Activated CD8-positive, alpha-beta memory T cell treated with anti-CD3 and anti-CD28 coated beads for 36 hours (primary cell): Measurements from ENCODE around the gene SLC39A11. TPM values are rescaled to one million over a fixed set of nuclear protein-coding genes. Genes with fewer than 3 reads are reported as not detected.
"Not testable (repeated sequence)": the region's sequence is repeated elsewhere in the genome, so short reads cannot be mapped to it uniquely, and the experiment has no call there.

Source experiments
- CTCF ChIA-PET: fragments of 350-600 bp; sonication (Branson Sonifier 250); formaldehyde crosslinking; loops from one replicate; lab custom pipeline; 2021; ENCODE audit warnings: antibody characterized with exemption; lab: Charles Lee
- POLR2A ChIA-PET: fragments of 350-600 bp; sonication (Branson Sonifier 250); formaldehyde crosslinking; loops from one replicate; lab custom pipeline; 2021; ENCODE audit warnings: antibody characterized with exemption; lab: Charles Lee
- total RNA-seq, 2 experiments: library from RNA; stranded (reverse); gene quantifications; one replicate each; pipeline ENCODE4 v1.2.3, GENCODE V29; 2021

SLC39A11 gene
- total RNA-seq, 2 experiments from 2014 or later = 16.1 to 17.2 TPM

DNA sequence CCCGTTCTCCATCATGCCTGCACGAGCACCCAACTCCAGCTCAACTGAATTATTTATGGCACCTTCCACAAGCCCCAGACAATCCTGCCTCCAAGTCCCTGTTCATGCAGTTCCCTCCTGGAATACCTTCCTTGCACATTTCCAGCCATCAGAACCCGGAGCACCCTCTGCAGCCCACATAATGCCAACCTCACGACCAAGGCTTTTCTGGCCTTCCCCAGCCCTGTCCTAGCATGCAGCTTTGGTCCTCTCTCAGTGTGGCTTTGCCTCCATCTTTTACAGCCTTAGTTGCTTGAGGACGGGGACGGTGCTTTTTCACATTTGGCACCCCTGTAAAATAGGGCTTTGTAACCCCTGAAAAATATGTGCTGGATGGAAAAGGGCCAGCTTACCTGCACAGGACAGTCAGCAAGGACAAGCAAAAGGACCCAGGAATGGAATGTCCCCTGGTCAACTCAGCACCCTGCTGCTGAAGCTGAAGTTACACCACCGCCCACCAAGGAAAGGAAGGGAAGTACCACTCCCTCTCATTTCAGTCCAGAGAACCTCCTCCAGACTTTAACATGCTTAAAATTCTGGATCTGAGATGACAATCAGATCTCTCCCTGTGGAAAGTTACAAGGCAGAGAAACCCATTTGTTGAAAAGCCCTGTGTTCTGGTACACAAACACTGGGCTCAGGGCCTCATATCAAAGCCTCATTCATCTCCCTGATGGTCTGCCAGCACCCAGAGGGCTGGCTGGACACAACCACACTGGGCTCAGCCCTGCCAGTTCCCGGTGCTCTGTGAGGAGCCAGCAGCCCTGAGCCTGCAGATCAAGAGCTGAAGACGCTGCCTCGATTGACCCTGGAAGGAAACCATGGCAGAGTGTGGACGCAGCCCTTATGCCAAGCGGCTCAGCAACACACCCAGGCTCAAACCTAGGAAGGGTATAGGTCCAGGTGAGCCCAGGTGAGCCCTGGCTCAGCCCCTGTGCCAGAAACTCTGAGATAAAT, 2.9 kb downstream of the SLC39A11 start:
- POLR2A ChIA-PET = no interaction called here

DNA sequence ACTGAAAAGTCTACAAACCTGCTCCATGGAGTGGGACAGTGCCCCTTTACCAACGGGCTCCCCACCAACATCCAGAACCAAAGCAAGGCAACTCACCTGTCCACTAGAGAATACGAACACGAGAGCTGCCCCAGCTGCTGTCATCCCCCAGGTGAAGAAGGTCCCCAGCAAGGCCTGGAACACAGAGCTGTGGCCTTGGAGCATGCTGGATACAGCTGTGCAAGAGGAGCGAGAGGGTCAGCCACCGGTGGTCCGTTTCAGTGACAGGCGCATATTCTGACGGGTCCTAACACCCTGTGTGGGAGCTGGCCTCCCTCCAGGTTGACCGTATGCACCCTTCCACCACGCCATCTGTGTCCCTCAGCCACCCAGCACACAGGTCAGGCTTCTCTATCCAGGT, 3.9 kb downstream of the SLC39A11 start:
- ChIA-PET POLR2A (no interaction called here), CTCF (no interaction called here)

More for the DNA sequence above, 2.9 kb downstream of the SLC39A11 start:
- CTCF ChIA-PET = no interaction called here

DNA sequence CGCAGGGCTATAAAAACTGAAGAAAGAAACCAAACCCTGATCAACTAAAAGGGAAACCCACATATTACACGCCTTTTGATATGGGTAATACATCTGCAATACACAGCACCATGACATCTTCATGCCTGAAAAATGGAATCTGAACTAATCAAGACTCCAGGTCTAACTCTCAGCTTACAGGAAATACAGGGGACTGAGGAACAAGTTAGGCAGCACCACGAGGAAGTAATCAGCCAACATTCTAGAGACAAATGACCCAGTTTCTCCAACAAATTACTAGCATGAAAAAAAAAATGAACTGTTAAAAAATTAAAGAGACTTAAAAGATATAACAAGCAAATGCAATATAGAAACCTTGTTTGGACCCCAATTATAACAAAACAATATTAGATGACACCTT, 9.1 kb downstream of the SLC39A11 start:
- ChIA-PET POLR2A (no interaction called here), CTCF (no interaction called here)

- ChIA-PET CTCF (interaction anchor here (1.0 kb wide), 1 partner anchor 18 kb away, joined by 3 read pairs; no protein-coding TSS in a partner anchor), POLR2A (no interaction called here)
Observed at GRCh38 chr17:73074566-73074965, 17.9 kb downstream of the SLC39A11 start.

- POLR2A ChIA-PET = no interaction called here
- CTCF ChIA-PET = no interaction called here
Observed at GRCh38 chr17:73072219-73072962, 20.1 kb downstream of the SLC39A11 start.

DNA sequence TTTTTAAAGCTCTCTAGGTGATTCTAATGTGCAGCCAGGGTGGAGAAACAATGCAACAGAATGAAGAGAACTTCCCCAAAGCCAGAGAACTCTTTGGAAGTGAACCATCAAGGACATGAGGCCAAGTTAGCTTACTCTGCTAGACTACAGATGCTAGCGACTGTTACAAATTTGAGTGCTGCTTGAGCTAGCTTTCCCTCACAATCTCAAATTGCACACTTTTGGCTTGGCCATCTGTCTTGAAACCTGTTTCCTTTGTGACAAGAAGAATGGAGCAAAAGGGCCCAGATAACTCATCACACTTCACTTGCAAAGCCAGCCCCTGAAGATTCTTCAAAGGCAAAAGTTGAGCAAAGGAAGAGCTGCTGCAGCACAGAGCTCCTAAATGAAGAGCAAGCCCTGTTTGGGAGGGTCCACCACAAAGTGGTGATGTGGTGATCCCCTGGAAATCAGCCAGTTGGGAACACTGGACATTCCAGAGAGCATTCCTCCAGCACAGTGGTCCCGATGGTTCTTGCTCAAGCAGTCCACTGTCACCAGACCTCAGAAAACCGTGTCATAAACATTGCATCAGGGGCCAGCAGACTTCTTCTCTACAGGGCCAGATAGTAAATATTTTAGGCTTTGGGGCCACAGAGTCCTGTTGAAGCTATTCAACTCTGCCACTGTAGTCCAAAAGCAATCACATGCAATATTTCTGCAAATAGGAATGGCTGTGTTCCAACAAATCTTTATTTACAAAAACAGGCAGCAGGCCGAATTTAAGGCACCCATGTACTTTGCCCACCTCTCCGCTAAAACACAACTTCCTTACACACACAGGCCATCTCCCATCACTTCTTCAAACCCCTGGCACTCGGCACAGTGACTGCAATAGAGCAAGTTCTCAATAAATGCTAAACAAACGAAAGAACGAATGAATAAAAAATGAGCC, 21.2 kb downstream of the SLC39A11 start:
- CTCF ChIA-PET = no interaction called here
- POLR2A ChIA-PET = no interaction called here

GRCh38 chr17:73069841-73070240, 22.6 kb downstream of the SLC39A11 start:
- ChIA-PET POLR2A (no interaction called here), CTCF (no interaction called here)

DNA sequence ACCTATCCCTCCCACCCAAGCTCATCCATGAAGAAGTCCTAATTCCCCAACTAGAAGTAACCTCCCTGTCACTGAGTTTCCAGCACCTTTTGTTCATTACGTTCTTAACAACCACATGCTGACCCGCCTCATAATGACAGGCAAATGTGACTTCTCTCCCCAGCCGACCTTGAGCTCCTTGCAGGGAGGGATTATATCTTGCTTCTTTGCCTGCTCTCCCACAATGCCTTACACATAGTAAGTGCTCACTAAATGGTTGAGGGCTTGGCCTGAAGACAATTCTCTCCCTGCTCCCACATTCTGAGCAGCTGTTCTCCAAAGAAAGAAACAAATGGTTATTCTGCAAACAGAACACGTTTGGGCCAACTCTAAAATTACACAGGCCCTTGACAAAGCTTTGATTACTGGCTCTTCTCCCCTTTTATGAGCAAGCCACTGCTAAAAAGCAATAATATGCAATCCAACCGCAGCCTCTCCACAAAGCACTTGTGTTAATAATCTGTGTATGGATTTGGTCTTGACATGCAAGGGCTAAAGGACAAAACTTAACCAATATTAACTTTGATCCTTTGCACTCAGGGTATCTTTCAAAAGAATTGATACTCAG, 23.2 kb downstream of the SLC39A11 start:
- POLR2A ChIA-PET = no interaction called here
- CTCF ChIA-PET = no interaction called here

DNA sequence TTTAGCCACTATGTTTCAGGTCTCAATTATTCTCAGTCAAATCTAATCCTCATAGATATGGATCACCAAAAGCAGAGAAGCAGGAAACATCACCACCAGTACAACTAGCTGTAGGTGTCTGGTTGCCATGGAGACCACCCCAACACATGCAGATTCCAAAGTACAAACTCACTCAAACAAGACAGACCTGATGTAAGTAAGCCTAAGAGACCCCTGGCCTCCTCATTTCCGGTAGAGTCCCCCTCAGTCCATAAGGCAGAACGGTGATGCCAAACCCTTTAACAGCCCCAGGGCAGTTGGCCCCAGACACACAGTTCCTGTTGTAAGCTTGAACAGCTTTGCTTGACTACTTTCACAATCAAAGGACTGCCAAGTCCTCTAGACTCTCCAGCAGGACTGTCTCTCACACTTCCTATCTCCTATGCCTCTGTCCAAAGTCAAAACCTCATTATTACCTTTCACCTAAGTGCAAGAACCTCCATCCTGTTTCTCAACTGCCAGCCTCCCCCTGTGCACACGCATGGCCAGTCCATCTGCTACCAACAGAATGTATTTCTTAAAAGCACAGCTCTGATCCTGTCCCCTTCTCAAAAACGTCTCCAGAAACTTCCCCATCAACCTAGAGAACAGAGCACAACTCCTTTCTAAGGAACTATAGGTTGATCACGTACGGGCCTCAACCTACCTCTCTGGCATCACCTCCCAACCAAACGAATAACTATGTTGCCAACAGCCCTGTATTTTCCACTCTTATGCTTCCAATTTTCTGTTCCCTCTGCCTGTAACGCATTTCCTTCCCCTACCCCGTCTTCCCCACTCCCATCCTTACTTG, 23.9 kb downstream of the SLC39A11 start:
- ChIA-PET POLR2A (no interaction called here), CTCF (no interaction called here)

GRCh38 chr17:73067699-73068098, 24.8 kb downstream of the SLC39A11 start:
- CTCF ChIA-PET, POLR2A ChIA-PET: not testable (repeated sequence)

DNA sequence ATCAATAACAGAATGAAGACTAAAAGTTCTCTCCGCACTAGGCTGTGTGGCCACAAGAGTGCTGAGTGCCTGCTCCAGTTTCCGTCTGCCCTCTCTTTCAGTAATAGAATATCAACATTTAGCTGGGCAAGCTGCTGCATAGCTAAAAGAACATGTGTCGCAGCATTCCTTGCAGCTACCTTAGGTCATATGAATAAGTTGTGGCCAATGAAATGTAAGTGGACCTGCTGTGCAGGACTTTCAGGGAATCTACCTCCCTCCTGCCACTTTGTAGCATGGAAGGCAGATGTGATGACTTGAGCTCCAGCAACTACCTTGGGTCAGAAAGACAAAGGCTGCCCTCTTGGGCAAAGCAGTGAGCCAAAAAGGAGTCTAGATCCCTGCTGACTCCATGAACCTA, 25.4 kb downstream of the SLC39A11 start:
- ChIA-PET CTCF (no interaction called here), POLR2A (no interaction called here)

DNA sequence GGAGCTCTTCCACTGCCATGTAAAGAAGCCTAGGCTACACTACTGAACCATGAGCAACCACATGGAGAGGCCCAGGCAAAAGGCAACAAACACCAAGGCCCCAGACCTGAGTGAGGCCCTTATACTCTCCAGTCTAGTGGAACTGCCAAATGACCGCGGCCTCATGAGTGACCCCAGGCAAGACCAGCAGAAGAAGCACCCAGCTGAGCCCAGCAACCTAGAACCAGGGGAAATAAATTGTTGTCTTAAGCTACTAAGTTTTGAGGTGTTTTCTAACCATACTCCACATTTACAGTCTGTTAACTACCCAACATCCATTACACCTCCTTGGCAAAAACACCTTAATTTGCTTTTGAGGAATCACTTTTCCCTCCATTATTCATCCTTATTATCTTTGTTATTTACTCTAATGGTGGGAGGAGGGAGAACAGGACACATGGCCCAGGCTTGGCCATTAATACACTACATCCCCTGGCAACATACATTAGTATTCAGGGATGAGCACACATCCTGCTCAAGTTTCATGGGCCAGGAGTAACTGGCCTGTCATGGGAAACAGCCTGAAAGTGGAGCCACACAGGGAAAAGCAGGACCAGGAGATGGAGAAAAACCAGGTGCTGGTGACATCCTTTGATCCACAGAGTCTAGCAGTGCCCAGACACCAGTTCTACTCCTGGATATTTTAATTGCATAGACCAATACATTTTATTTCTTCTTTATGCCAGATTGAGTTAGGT, 26.2 kb downstream of the SLC39A11 start:
- ChIA-PET POLR2A (no interaction called here), CTCF (no interaction called here)

- CTCF ChIA-PET = no interaction called here
- POLR2A ChIA-PET = no interaction called here
Observed at GRCh38 chr17:73065376-73065775, 27.1 kb downstream of the SLC39A11 start.

GRCh38 chr17:73064084-73064938, 28.2 kb downstream of the SLC39A11 start:
- ChIA-PET POLR2A (no interaction called here), CTCF (no interaction called here)

DNA sequence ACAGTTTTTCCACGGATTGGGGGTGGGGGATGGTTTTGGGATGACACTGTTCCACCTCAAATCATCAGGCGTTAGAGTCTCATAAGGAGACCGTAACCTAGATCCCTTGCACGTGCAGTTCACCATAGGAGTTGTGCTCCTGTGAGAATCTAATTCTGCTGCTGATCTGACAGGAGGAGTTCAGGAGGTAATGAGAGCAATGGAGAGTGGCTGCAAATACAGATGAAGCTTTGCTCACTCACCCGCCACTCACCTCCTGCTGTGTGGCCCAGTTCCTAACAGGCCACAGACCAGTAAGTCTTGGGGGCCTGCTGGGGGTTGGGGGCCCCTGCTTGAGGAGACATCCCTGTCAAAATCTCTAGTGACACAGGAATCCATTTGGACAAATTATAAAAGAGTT, 29.8 kb downstream of the SLC39A11 start:
- POLR2A ChIA-PET = no interaction called here
- CTCF ChIA-PET = no interaction called here

DNA sequence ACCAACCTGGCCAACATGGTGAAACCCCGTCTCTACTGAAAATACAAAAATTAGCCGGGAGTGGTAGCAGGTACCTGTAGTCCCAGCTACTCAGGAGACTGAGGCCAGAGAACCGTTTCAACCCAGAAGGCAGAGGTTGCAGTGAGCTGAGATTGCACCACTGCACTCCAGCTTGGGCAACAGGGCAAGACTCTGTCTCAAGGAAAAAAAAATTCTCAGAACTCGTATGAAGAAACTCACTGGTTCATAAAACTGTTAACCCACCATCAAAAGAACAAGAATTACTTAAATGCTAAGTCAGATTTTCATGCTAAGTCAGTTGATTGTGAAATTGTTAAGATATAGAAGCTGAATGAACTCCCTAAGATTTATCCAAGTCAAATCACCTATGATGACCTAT, 31.3 kb downstream of the SLC39A11 start:
- ChIA-PET POLR2A (no interaction called here), CTCF (no interaction called here)

DNA sequence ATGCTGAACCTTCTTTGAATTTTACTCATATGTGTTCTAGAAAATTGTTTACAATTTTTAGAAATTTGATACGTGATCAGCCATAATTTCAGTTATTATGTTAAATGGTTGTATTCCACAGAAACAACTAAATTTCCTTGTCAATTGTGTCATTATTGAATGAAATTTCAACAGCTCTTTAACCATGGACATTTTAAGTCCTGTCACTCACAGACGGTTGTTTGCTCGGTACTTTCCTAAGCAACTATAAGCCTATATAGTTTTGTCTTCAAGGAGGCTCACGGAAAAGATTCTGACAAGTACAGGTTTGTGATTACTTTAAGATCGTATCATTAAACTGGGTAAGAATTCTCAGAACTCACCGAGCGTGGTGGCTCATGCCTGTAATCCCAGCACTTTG, 31.8 kb downstream of the SLC39A11 start:
- ChIA-PET CTCF (no interaction called here), POLR2A (no interaction called here)
